ENCODE results near the gene LCE1F.

Gene LCE1F

DNA sequence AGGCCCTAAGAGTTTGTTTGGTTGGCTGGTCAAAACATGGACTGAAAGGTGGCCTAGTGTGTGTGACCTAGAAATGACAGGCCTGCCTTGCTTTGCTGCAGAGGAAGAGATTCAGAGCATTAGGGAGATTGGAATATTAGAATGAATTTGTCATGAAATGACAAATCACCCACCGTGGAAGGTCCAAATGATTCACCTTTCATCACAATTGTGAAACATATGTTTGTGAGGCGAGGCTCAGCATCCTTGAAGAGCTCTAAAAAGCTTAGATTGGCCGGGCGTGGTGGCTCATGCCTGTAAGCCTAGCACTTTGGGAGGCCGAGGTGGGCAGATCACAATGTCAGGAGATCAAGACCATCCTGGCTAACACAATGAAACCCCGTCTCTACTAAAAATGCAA, 42.4 kb downstream of the LCE1F start:
- Mint-ChIP-seq H3K9me3 (no peaks in the 10 kb centered on the region), H3K27ac (no peak overlapping the region), H3K4me3 (no peak overlapping the region), H3K4me1 (no peaks in the 10 kb centered on the region), H3K27me3 (peaks cover 7% of the 10 kb centered on the region)
- ATAC-seq (no peak), DNase-seq (no peak)

DNA sequence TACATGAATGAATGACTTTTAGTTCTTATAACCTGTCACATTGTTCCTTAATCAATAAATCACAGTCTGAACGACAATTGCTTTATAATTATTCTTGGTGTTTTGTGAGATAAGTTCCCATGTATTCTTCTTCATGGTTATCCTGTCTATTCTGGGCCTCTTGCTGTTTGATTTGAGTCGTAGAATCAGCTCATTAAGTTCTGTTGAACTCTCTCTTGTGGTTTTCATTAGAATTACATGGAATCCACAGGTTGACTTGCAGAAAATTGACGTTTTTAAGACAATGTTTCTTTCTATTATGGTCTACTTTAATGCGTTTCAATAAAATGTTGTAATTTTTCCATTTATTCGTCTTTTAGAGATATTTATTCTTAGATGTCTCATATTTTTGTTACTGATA, 48.4 kb downstream of the LCE1F start:
- Mint-ChIP-seq H3K27me3 (peaks cover 36% of the 10 kb centered on the region), H3K4me1 (no peaks in the 10 kb centered on the region), H3K27ac (no peak overlapping the region), H3K9me3 (no peaks in the 10 kb centered on the region), H3K4me3 (no peak overlapping the region)
- ATAC-seq (no peak), DNase-seq (no peak)

GRCh38 chr1:152824964-152825363, 50.0 kb downstream of the LCE1F start:
- Mint-ChIP-seq H3K4me3 (no peak overlapping the region), H3K27me3 (peaks cover 50% of the 10 kb centered on the region), H3K4me1 (no peaks in the 10 kb centered on the region), H3K27ac (no peak overlapping the region), H3K9me3 (no peaks in the 10 kb centered on the region)
- no peak for DNase-seq
- ATAC-seq = no peak

Measured in stimulated activated naive CD8-positive, alpha-beta T cell treated with anti-CD3 and anti-CD28 coated beads, Interleukin-15, amount 100 ng/mL, for 72 hours (primary cell).